CD4-positive, alpha-beta T cell treated with Interleukin-12 subunit alpha and Interleukin-12 subunit beta, for 1 hour (primary cell): ENCODE measurements around the gene POLE.

Source experiments
- DNase-seq: peaks from one replicate; pipeline ENCODE4 v3.0.0-alpha.2; 2020

Gene POLE

GRCh38 chr12:132575661-132576060, 111.5 kb downstream of the POLE start:
- no peak for DNase-seq

DNA sequence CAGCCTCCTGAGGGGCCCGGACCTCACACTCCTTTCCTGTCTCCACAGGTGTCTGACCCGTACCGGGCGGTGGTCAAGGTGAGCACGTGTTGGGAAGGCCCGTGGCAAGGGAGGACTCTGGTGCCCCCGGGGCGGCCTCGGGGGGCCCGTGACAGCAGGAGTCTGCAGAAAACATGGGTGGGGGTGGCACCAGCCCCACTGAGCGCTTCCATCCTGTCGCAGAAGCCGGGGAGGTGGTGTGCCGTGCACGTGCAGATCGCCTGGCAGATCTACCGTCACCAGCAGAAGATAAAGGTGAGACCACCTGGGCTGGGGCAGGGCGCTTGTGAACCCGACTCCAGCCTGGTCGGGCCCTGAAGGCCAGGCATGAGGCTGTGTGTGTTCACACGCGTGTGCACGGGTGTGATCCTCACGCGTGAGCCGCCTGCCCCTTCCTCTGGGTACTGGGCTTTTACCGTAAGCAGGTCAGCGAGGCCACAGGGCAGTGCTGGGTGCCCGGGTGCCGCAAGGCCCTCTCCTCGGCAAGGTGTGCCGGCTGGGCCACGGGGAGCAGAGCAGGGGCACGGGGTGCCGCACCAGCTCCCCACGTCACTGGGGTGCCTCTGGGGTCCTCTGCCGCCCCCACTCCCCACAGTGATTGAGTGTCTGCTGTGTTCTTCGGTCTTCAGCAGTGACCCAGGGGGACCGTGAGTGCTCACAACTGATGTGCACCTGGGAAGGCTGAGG, 112.7 kb downstream of the POLE start:
- DNase-seq = no peak
